ENCODE measurements around the gene SMG6.
A peak's percentile ranks its signal among the peaks of the same experiment; 100 is the strongest.

GRCh38 chr17:2053380-2054261, 250.0 kb downstream of the SMG6 start:
- TF ChIP-seq POLR2A (IDR thresholded peaks at IDR 0.05; ENCODE audit: low read depth, low read length) (no peak), FOS (IDR thresholded peaks at IDR 0.05; ENCODE audit: borderline replicate concordance, insufficient read depth, low read length) (peak; percentile 49)
